GM12878 (cell line): Measurements from ENCODE around the gene HSPBP1. TPM values are rescaled to one million over a fixed set of nuclear protein-coding genes. Genes with fewer than 3 reads are reported as not detected.

Experiments
- ATAC-seq: fragments of 200-7000 bp; cut with Tn5 transposase; 3 replicates; pipeline ENCODE4 v1.9.1; 2020; ENCODE audit warnings: mild to moderate bottlenecking, moderate library complexity
- BruUV-seq: library from RNA; stranded (reverse); fragments of 400-500 nt; replicated peaks from 2 replicates; lab custom pipeline; 2021; lab: Mats Ljungman, UMichigan
- CTCF ChIA-PET: fragments of 300-600 bp; sonication (Branson Sonifier 250); formaldehyde crosslinking; extraction: SDS; loops from one replicate; lab custom pipeline; 2021; ENCODE audit warnings: inconsistent platforms; lab: Yijun Ruan, JAX
- POLR2A ChIA-PET: fragments of 350-600 bp; formaldehyde crosslinking; extraction: SDS; loops from one replicate; lab custom pipeline; 2021; ENCODE audit warnings: inconsistent platforms; lab: Charles Lee
- RAD21 ChIA-PET: fragments of 300-600 bp; sonication (Branson Sonifier 250); formaldehyde crosslinking; loops from one replicate; lab custom pipeline; 2023; ENCODE audit warnings: antibody characterized with exemption; ENCODE audit not compliant: unreplicated experiment; lab: Charles Lee
- SMC1A ChIA-PET: fragments of 300-600 bp; sonication (Branson Sonifier 250); formaldehyde crosslinking; loops from one replicate; lab custom pipeline; 2023; ENCODE audit not compliant: unreplicated experiment, uncharacterized antibody; lab: Charles Lee
- DNase-seq: peaks from one replicate; pipeline ENCODE4 v3.0.0-alpha.2; 2011; ENCODE audit warnings: low read depth, low spot score
- FAIRE-seq: peaks from 3 replicates; lab custom pipeline; 2011; peaks lifted over from hg19 to GRCh38; lab: Jason Lieb, UNC
- H2AFZ ChIP-seq: 2 replicates; pipeline ENCODE4 v1.6.0; 2011; ENCODE audit warnings: low read depth, low read length, control low read depth; ENCODE audit not compliant: control insufficient read depth
- H3K27ac ChIP-seq: 2 replicates; pipeline ENCODE4 v1.5.1; 2011; ENCODE audit warnings: control low read depth; ENCODE audit not compliant: control insufficient read depth, insufficient read depth
- H3K27me3 ChIP-seq, 2 experiments: replicated peaks in 1 of 2; 2 replicates each; pipeline versions ENCODE4 v1.6.0 to v1.6.1; 2011; ENCODE audit warnings: low read length in 1 of 2; ENCODE audit not compliant: control insufficient read depth in 2 of 2, insufficient read depth in 2 of 2
- H3K36me3 ChIP-seq, 2 experiments: 2 replicates each; pipeline ENCODE4 v1.5.1; 2011; ENCODE audit warnings: low read length in 1 of 2; ENCODE audit not compliant: control insufficient read depth in 2 of 2, insufficient read depth in 2 of 2
- H3K4me1 ChIP-seq: 2 replicates; pipeline ENCODE4 v1.6.1; 2011; ENCODE audit warnings: mild to moderate bottlenecking, low read length, moderate library complexity, mixed read lengths; ENCODE audit not compliant: control insufficient read depth, insufficient read depth
- H3K4me2 ChIP-seq: 2 replicates; pipeline ENCODE4 v1.6.0; 2011; ENCODE audit warnings: control low read depth; ENCODE audit not compliant: control insufficient read depth, insufficient read depth
- H3K4me3 ChIP-seq: fragments of 200-600 bp; sonication (generic); 2 replicates; pipeline ENCODE4 v1.5.1; 2016
- H3K79me2 ChIP-seq: 2 replicates; pipeline ENCODE4 v1.6.0; 2011; ENCODE audit warnings: low read length; ENCODE audit not compliant: control insufficient read depth, insufficient read depth
- H3K9ac ChIP-seq: 2 replicates; pipeline ENCODE4 v1.8.0; 2011; ENCODE audit warnings: low read length, control low read depth, mixed read lengths; ENCODE audit not compliant: control insufficient read depth, insufficient read depth
- H3K9me3 ChIP-seq: replicated peaks from 3 replicates; pipeline ENCODE4 v1.5.1; 2011; ENCODE audit warnings: mild to moderate bottlenecking, low read length; ENCODE audit not compliant: control insufficient read depth, insufficient read depth
- H4K20me1 ChIP-seq: 2 replicates; pipeline ENCODE4 v1.6.0; 2011; ENCODE audit not compliant: control insufficient read depth, insufficient read depth
- CREB1 ChIP-seq: IDR thresholded peaks from 2 replicates; pipeline ENCODE4 v1.6.1; 2012; ENCODE audit warnings: low read depth, mild to moderate bottlenecking, inconsistent platforms
- E4F1 ChIP-seq: fragments of 450-650 bp; IDR thresholded peaks from 2 replicates; pipeline ENCODE4 v1.6.1; 2018; ENCODE audit warnings: borderline replicate concordance, mild to moderate bottlenecking; ENCODE audit not compliant: partially characterized antibody
- HDAC6 ChIP-seq: fragments of 200-600 bp; sonication (generic); IDR thresholded peaks from one replicate; pipeline ENCODE4 v1.8.0; 2017; ENCODE audit warnings: antibody characterized with exemption; ENCODE audit not compliant: unreplicated experiment
- LARP7 ChIP-seq: fragments of 450-650 bp; IDR thresholded peaks from 2 replicates; pipeline ENCODE4 v1.6.1; 2017; ENCODE audit warnings: mild to moderate bottlenecking
- PBX3 ChIP-seq: IDR thresholded peaks from 2 replicates; pipeline ENCODE4 v1.6.1; 2011; ENCODE audit warnings: mild to moderate bottlenecking, low read depth, low read length, moderate library complexity; ENCODE audit not compliant: insufficient replicate concordance
- ZNF217 ChIP-seq: fragments of 450-650 bp; IDR thresholded peaks from 2 replicates; pipeline ENCODE4 v1.6.1; 2017; ENCODE audit warnings: antibody characterized with exemption, mild to moderate bottlenecking
- ZNF24 ChIP-seq: fragments of 450-650 bp; IDR thresholded peaks from 2 replicates; pipeline ENCODE4 v1.6.1; 2017; ENCODE audit warnings: antibody characterized with exemption, mild to moderate bottlenecking
- WGBS: methylation state at CpG from one replicate; pipeline ENCODE4 v1.1.6; 2016; ENCODE audit warnings: low lambda C conversion rate; ENCODE audit not compliant: insufficient replicate concordance, insufficient coverage; ENCODE audit errors: missing lambda C conversion rate; 5-methylcytosine and 5-hydroxymethylcytosine counted together
- in situ Hi-C: fragments of 300-500 bp; cut with MboI; formaldehyde crosslinking; loops from 9 replicates; pipeline ENCODE4 v1.14.3; 2018; ENCODE audit warnings: mixed read lengths
- intact Hi-C: fragments of 100-400 bp; cut with micrococcal nuclease; formaldehyde crosslinking; loops from one replicate; pipeline ENCODE4 v1.14.2; 2022; ENCODE audit not compliant: unreplicated experiment
- polyA plus RNA-seq, 11 experiments: library from polyadenylated mRNA; depleted of rRNA in 4 of 11; unstranded in 6 of 11; stranded (reverse) in 5 of 11; fragments of >200 nt; fragmentation: Nextera tagmentation in 4 of 11; fragmentation: Illumina TruSeq in 1 of 11; extraction: Ambion mirVana in 4 of 11; extraction: Trizol in 1 of 11; gene quantifications; 1 replicate in 1 of 11; 2 replicates in 10 of 11; pipeline versions ENCODE4 v1.2.1 to v1.2.3, GENCODE V29; 2011 to 2016; ENCODE audit warnings: inconsistent platforms in 2 of 11, missing spikeins in 2 of 11, low read depth in 1 of 11
- total RNA-seq, 4 experiments: library from RNA; depleted of rRNA in 3 of 4; stranded (reverse); fragments of >200 nt in 3 of 4; fragmentation: Illumina TruSeq in 1 of 4; extraction: Trizol in 1 of 4; gene quantifications; 2 replicates each; pipeline versions ENCODE4 v1.2.1 to v1.2.3, GENCODE V29; 2013 to 2021

The HSPBP1 gene
- total and polyA plus RNA-seq, 10 of the 15 experiments (the other 5 are each of a cell fraction or from before 2014, with no cell fraction given): 0.18 to 83.3 (median 23.0) TPM

DNA sequence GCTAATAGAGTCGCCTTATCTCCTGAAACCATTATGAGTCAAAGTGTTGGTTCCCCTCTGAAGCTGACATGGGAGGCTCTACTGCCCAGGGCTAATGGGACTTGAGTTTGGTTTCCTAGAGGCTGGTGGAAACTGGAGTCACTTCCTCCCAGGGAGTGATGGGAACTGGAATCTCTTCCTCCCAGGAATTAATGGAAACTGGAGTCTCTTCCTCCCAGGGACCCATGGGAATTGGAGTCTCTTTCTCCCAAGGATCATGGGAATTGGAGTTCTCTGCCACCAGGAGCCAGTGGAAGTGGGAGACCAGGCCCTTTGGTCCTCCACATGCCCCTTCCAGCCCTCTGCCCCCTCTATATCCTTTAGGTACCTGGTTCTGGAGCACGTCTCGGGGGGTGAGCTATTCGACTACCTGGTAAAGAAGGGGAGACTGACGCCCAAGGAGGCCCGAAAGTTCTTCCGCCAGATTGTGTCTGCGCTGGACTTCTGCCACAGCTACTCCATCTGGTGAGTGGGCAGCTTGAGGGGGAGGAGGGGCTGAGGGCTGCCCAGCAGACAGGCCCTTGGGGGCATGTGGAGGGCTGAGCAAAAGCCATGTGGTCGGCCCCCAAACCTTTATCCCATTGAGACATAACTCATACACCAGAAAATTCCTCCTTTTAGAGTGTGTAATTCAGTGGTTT is 9.3 kb upstream of the HSPBP1 start:
- no peak for FAIRE-seq
- ChIA-PET CTCF (interaction anchor here (4.5 kb wide), 1 partner anchor 12 kb away, joined by 34 read pairs; no protein-coding TSS in a partner anchor), SMC1A (no interaction called here)

More for the DNA sequence above, 9.3 kb upstream of the HSPBP1 start:
- no peaks in the 10 kb centered on the region for H3K27me3 ChIP-seq
- intact Hi-C loops (no loop called here), in situ Hi-C loops (no loop called here)
- H3K4me1 ChIP-seq: no peaks in the 10 kb centered on the region
- no peak overlapping the region for H3K9ac ChIP-seq
- H3K79me2 ChIP-seq: no peaks in the 10 kb centered on the region
- no peaks in the 10 kb centered on the region for H3K36me3 ChIP-seq
- WGBS: 43% methylated on average over 9 of the region's 9 CpGs
- no peak overlapping the region for H3K4me2 ChIP-seq
- DNase-seq: no peak
- H3K27ac ChIP-seq: no peak overlapping the region
- ChIA-PET POLR2A (no interaction called here), RAD21 (no interaction called here)
- BruUV-seq: no TSS peak
- no peaks in the 10 kb centered on the region for H3K9me3 ChIP-seq
- no peak overlapping the region for H2AFZ ChIP-seq
- ATAC-seq: no peak
- no peaks in the 10 kb centered on the region for H4K20me1 ChIP-seq
- H3K4me3 ChIP-seq: no peak overlapping the region
- no peak for TF ChIP-seq CREB1
- TF ChIP-seq HDAC6: no peak
- TF ChIP-seq ZNF24: no peak
- no peak for TF ChIP-seq LARP7
- TF ChIP-seq ZNF217: no peak
- TF ChIP-seq E4F1: no peak
- TF ChIP-seq PBX3: no peak
